ENCODE measurements around the gene DPEP2NB.
"Not testable (repeated sequence)": the region's sequence is repeated elsewhere in the genome, so short reads cannot be mapped to it uniquely, and the experiment has no call there.

The DPEP2NB gene, protein sequence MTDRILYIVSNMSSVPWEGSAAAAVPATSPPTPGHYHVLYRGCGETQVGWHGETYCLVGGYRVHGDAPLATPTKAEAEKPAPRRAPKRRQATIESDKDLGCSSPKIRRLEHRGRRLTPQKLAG

DNA sequence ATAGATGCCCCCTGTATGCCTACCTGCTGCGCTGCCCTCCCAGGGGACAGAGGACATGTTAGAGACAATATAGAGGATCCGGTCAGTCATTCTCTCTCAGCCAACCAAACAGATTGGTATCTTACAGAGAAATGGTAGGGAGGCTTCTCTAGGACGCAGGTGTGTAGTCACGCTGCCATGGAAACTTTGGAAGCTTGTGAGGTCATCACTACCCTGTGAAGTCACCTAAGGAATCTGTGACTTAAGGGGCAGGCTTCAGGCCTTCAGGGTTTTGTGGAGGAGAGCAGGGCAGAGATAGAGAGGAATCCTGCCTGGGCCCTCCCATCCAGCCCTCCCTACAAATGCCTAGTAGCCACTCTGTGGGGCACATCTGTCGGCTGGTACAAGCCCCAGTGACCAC lies at the start of gene DPEP2NB:
DPEP2NB (minus strand) TSS at position 231 of the 400 bp plus-strand sequence; CDS start at position 90, 141 bp downstream.
- DNase-seq (ENCODE audit: low spot score), result no peak

DNA sequence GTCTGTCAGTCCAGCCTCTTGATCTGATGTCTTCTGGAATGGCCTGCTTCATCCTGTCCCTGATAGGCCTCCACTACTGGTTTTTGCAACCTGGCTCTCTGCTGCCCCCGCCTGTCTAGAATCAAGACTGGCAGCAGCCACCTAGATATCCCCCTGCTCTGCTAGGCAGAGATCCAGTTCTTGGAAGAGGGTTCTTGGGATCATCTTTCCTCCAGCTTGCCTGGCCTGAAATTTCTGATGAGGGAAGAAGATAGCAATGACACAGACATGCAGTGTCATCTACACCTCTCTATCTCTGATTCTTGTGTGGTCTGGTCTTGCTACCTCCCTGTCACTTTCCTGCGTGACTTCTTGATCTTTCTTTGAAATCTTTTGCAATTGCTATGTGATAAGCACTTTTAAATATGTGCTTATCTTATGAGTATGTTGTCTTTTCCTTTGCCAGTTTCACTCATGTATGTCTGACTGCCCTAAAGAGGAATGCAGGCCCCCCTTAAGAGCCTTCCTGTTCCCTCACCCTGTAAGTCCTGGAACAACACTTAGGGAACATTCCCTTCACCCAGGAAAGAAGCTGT lies 49.2 kb upstream of the DPEP2NB start:
- DNase-seq (ENCODE audit: low spot score), result peak; percentile 68

- DNase-seq (ENCODE audit: low spot score), result no peak
Measured at GRCh38 chr16:68062910-68063393, 47.2 kb upstream of the DPEP2NB start.

- no peak for DNase-seq (ENCODE audit: low spot score)
Measured at GRCh38 chr16:68061396-68061795, 45.7 kb upstream of the DPEP2NB start.

- no peak for DNase-seq (ENCODE audit: low spot score)
Measured at GRCh38 chr16:68059804-68060203, 44.1 kb upstream of the DPEP2NB start.

DNA sequence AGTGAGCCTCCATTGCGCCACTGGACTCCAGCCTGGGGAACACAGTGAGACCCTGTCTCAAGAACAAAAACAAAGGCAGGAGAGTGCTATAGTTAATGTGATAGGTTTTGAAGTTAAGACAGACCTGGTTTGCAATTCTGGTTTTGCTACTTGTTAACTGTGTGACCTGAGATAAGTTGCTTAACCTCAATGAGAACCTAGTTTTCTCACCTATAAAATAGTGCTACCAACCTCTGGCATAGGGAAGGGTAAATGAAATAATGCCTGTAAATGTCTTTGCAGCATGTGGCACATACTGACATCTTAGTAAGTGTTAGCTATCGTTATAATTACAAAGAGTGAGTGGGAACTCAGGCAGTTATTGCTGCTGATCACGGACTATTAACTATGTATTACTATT lies 39.7 kb upstream of the DPEP2NB start:
- no peak for DNase-seq (ENCODE audit: low spot score)

DNA sequence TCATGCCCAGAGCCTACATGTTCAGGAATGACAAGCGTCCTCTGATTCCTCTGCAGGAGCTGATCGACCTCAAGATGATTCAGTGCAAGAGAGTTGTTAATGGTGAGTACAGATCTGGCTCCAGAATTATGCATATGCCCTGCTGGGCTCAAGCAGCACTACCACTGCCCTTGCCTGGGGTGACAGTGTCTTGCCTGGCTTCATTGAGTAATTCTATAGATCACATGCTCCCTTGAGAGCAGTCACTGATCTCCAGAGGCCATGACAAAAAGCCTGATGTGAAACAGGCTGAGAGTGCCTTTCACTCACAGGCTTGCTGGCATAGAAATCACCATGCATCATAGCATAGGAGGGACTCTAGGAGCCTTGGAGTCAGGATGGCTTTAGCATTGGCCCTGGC lies 33.7 kb upstream of the DPEP2NB start:
- DNase-seq (ENCODE audit: low spot score), result no peak

GRCh38 chr16:68047987-68048386 lies 32.3 kb upstream of the DPEP2NB start:
- no peak for DNase-seq (ENCODE audit: low spot score)

- no peak for DNase-seq (ENCODE audit: low spot score)
Measured at GRCh38 chr16:68046106-68046505, 30.4 kb upstream of the DPEP2NB start.

DNA sequence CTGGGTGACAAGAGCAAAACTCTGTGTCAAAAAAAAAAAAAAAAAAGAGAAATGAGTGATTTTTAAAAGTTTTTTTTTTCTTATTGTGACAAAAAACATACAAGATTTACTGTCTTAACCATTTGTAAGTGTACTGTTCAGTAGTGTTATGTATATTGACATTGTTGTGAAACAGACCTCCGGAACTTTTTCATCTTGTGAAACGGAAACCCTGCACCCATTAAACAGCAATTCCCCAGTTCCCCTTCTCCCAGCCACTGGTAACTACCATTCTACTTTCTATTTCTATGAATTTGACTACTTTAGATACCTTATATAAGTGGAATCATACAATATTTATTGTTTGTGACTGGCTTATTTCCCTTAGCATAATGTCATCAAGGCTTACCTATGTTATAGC lies 26.1 kb upstream of the DPEP2NB start:
- no peak for DNase-seq (ENCODE audit: low spot score)

DNA sequence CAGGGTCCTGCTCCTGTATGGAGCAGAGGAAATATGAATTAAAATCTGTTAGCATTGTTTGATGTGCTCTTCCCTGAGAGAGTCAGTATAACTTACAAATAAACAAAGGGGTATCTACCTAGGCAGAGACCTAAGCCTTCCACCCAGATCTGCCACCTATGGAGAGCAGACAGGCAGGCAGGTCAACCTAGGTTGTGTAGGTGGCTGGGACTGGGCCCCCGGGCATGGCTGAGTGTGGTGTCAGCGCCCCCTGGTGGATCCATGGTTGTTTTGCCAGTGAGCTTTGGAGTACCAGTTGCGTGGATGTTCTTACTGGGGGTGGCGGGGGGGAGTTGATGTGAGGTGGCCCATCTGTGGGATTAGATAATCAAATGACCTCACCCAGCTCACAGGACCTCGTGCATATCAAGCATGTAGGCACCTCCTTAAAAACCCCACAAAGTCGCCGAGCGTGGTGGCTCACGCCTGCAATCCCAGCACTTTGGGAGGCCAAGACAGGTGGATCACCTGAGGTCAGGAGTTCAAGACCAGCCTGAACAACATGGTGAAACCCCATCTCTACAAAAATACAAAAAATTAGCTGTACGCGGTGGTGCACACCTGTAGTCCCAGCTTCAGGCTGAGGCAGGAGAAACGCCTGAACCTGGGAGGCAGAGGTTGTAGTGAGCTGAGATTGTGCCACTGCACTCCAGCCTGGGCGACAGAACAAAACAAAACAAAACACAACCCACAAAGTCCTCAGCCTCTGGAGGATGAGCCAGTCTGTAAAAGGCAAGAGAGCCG lies 25.0 kb upstream of the DPEP2NB start:
- peak; percentile 81 for DNase-seq (ENCODE audit: low spot score)

DNA sequence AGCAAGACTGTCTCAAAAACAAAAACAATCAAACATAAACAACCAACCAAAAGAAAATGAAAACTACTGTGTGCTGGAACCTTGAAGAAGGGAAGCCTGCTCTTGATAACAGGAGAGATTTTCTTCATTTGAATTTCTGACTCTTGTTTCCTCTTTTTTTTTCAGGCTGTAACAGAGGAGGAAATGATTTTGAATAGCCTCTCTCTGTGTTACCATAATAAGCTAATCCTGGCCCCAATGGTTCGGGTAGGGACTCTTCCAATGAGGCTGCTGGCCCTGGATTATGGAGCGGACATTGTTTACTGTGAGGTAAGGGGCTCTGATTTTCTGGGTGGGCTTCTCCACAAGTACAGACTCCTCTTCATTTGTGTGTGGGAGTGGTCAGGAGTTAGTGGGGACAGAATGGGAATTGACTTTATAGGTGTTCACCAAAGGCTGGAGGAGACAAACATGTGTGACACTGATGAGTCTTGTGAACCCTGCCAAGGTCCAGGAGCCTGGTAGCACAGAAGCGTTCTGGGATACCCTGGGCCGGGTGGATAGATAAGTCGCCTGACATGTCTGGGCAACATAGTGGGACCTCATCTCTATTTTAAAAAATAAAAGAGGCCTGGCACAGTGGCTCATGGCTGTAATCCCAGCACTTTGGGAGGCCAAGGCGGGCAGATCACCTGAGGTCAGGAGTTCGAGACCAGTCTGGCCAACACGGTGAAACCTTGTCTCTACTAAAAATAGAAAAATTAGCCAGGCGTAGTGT lies 22.3 kb upstream of the DPEP2NB start:
- no peak for DNase-seq (ENCODE audit: low spot score)

DNA sequence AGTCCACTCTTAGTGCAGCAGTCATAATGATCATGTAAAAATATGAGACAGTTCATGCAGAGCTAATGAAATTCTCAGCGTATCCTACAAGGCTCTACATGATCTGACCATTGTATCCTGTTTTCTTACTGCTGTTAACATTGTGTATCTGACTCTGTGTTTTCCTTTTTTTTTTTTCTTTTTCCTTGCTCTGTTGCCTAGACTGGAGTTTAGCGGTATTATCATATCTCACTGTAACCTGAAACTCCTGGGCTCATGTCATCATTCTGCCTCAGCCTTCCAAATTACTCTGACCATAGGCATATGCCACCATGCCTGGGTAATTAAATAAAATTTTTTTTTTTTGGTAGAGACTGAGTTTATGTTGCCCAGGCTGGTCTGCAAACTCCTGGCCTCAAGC lies 19.5 kb upstream of the DPEP2NB start:
- DNase-seq (ENCODE audit: low spot score), result no peak

GRCh38 chr16:68033101-68033500 lies 17.4 kb upstream of the DPEP2NB start:
- no peak for DNase-seq (ENCODE audit: low spot score)

DNA sequence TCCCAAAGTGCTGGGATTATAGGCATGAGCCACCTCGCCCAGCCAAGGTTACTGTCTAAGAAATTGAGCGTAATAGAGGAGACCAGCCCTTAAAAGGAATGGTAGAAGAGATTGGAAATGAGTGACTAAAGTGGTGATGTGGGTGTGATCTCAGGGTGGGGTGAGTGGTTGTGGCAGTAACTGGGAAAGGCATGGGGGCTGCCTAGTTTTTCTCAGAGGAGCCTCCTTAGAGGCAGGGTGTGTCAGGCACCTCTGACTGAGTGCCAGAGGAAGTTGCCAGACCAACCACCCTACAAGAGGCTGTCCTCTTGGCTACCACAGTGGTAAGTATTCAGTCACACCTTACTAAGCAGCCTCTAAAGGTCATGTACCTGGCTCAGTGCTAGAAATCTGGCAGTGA lies 16.2 kb upstream of the DPEP2NB start:
- no peak for DNase-seq (ENCODE audit: low spot score)

GRCh38 chr16:68030108-68030507 lies 14.4 kb upstream of the DPEP2NB start:
- DNase-seq (ENCODE audit: low spot score), result not testable (repeated sequence)

DNA sequence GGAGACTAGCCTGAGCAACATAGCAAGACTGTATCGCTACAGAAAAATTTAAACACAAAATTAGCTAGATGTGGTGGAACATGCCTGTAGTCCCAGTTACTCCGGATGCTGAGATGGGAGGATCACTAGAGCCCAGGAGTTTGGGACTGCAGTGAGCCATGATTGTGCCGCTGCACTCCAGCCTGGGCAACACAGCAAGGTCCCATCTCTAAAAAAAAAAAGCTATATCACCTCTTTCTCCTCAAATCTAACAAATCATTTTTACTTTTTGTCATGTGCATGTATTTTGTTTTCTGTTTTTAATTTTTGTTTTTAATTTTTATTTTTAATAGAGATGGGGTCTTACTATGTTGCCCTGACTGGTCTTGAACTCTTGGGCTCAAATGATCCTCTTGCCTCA lies 13.3 kb upstream of the DPEP2NB start:
- no peak for DNase-seq (ENCODE audit: low spot score)

DNA sequence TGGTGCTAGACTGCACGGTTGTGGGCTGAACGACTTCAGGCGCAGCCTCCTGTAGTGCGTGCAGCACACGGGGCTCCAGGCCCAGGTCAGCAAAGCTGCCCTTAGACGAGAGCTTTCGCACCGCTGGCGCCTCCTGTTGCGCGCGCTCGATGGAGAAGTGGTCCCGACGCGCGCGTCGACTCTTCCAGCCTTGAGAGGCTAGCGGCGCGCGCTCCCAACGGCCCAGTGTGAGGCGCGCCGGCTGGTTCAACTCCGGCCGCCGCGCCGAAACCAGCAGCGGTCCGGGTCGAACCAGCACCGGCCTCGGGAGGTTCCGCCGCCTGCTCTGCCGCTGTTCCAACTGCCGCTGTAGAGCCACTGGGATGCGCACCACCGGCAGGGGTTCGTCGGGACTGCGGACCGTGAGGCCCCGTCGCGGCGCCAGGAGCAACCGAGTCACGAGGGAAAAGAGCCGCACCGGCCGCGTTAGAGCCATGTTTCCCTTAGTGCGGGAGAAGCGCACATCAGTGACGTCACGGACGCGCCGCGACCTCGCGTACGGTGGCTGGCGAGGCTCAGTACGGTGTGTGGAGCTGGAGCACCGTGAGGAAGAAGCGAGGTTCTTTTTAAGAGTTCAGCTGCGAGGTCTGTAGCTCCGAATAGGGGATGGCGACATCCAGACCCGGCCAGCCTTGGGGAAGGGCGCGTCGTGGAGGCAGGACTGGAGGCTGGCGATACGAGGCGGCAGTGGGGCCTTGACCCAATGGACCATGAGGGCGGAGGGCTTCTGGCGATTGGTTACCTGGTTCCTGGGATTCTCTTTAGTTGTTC lies 7.2 kb upstream of the DPEP2NB start, which contains the start of the genes DDX28 and DUS2:
DDX28 (minus strand) TSS at position 505 of the 810 bp plus-strand sequence; CDS start at position 475, 30 bp downstream.
DUS2 (plus strand) TSS at position 557 of the 810 bp plus-strand sequence. CDS start 14,740 bp downstream, outside the sequence.
- DNase-seq (ENCODE audit: low spot score), result peak; percentile 88

DNA sequence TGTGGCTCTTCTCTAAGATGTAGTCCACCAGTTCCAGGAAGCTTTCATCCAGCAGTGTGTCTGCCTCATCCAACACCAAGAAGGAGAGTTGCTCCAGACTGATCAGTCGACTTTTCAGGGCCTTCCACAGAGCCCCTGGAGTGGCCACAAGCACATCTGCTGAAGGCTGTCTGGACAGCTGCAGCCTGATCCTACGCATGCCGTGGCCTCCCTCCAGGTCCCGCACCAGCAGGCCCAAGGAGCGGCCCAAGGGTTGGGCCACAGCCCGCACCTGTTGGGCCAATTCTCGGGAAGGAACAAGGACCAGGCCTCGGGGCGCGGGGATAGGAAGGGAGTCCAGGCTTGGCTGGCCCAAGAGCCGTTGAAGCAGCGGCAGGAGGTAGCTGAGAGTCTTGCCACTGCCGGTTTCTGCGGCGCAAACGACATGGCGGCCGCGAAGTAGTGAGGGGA lies 6.6 kb upstream of the DPEP2NB start:
- no peak for DNase-seq (ENCODE audit: low spot score)

DNA sequence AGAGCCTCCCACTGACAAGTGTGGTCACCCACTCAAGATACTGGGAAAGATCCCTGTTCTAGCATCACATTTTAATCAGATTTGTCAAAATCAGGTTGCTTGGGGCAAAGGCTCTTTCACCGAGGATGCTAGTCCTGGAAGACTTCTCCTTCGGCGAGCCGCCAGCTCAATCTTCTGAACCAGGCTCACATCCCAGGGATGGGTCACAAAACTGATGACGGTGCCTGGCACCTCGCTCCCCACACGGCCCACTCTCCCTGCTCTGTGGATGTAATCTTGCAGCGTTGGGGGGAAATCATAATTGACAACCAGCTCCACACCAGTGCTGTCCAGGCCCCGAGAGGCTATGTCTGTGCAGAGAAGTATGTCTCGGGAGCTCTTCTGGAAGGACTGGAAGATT lies 5.8 kb upstream of the DPEP2NB start:
- DNase-seq (ENCODE audit: low spot score), result no peak

GRCh38 chr16:68019167-68019680 lies 3.5 kb upstream of the DPEP2NB start:
- no peak for DNase-seq (ENCODE audit: low spot score)

Measured in cerebellar cortex (tissue), 1 donor.